Medulla oblongata (tissue), 1 donor: ENCODE measurements around the gene BLTP3B.

Experiments used
- DNase-seq: peaks from one replicate; pipeline ENCODE4 v3.0.0-alpha.2; 2015; ENCODE audit errors: extremely low spot score

Gene BLTP3B

GRCh38 chr12:100159391-100160104, 16.9 kb upstream of the BLTP3B start:
- no peak for DNase-seq

GRCh38 chr12:100158535-100158934, 15.9 kb upstream of the BLTP3B start:
- DNase-seq: no peak

GRCh38 chr12:100157427-100157821, 14.8 kb upstream of the BLTP3B start:
- no peak for DNase-seq

DNA sequence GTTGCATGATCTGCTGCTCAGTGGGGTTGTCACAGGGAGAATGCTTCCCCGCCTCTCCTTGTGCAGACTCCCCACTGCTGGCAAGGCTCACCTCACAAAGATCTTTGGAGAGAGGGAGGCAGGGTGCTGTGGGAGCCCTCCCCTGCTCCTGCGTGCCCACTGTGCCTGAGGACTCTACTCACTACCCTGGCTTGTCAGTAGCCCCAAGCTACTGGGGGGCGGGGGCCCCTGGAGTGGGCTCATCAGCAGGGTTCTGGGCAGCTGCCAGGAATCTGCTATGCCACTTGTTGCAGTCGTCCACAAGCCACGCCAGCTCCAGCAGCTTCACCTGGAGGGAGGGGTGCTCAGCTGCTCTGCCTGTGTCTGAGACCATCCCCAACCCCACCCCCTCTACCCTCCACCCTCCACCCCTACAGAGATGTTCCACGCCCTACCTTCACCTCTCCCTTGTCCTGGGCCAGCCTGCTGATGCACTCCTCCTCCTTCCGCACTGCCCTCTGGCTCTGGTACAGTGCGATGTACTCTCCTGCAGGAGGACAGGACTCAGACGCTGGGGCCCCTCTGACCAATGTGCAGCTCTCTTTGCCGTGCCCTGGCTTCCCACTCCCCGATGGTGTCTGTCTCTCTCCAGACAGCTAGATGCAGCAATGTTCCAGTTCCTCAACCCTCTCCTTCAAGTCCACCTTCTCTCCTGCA, 14.2 kb upstream of the BLTP3B start:
- DNase-seq: no peak

GRCh38 chr12:100154474-100155247, 12.0 kb upstream of the BLTP3B start:
- DNase-seq: peak; percentile 33

- DNase-seq: no peak
These were observed 10.5 kb upstream of the BLTP3B start for GRCh38 chr12:100153131-100153530.

GRCh38 chr12:100151769-100152168, 9.1 kb upstream of the BLTP3B start:
- DNase-seq: no peak

GRCh38 chr12:100146252-100146651, 3.6 kb upstream of the BLTP3B start:
- DNase-seq: no peak

GRCh38 chr12:100145643-100146042, 3.0 kb upstream of the BLTP3B start:
- DNase-seq: no peak

- peak; percentile 60 for DNase-seq
These were observed 450 bp downstream of the BLTP3B start for GRCh38 chr12:100141998-100142850.

DNA sequence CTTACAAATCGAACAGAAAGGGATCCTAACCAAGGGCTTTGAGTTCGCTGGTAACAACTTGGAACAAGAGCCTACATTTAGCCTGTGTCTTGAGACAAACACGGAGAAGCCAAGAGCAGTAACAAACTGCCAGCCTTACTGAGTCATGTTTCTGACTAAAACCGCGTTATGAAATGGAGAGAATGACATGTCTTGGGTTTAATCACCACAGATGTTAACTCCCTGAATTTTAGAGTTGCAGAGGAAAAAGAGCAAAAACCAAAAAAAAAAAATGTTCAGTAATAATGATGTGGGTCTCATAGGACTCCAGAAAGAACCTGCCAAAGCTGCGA, 1.0 kb downstream of the BLTP3B start:
- DNase-seq: peak; percentile 64

DNA sequence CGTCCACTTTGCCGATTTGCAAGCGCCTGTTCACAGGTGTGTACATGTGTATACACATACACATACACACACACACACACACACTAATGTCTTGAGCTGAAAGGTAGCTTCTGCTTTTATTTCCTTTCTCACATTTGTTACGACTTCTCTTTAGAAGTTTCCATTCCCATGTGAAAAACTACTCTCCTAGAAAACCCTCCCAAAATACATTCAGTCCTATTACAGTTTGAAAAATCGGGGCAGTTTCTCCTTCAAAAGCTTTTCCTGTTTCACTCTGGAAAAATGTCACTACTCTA, 3.9 kb downstream of the BLTP3B start:
- DNase-seq: peak; percentile 43

DNA sequence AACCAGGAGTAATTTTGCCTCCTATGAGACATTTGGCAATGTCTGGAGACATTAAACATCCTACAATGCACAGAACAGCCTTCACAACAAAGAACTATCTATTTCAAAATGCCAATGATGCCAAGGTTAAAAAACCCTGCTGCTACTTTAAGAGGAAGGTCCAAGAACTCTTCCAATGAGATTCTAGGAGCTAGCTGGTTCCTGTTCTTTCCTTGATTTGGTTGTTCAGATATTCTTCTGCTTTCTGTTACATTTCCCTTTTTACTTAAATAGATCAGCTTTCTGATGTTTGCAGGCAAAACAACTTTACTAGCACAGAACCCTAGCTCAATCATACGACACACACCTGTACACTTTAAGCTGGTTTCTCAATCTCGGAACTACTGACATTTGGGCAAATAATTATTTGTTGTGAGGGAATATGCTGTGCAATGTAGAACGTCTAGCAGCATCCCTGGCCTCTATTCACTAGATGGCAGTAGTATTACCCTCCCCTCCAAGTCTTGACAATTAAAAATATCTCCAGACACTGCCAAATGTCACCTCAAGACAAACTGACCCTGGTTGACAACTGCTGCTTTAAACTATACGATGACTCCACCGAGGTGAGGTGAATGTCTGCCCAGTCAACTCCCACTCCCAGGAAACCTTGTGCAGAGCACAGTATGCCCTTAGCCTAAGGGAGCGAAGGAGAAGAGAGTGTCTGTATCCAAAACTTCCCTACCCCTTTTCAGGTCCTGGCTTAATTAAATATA, 4.4 kb downstream of the BLTP3B start:
- peak; percentile 72 for DNase-seq

DNA sequence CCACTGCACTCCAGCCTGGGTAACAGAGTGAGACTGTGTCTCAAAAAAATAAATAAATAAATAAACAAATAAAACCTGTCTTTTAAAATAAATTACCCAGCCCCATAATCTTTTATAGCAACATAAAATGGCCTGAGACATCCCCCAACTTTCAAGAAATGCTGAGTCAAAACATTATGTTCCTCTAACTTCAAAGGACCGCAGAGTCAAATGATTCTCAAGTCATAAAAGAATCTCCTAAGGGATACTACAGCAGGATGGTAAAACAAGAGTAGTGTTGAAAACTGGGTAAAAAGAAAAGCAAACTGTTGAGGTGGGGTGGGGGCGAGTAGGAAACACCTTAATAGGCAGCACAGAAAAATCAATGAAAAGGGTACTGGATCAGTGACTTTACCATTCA, 9.5 kb downstream of the BLTP3B start:
- DNase-seq: no peak

DNA sequence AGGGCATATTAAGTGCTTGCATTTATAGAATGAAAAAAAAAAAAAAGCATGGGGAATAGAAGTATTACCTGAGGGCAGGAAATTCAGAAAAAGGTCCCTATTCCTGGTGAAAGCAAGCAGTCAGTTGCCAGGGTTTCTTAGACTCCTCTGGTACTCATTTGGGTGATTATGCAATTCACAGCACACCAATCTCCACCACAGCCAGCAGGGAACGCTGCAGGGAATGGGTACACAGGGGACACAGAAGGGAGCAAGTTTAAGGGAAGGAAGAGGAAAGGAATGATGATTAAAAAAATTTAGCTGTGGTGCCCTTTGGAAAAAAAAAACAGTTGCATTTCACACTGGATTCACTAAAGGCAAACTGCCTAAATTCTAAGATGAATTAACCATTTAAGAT, 14.2 kb downstream of the BLTP3B start:
- DNase-seq: peak; percentile 70

GRCh38 chr12:100127766-100128511, 14.7 kb downstream of the BLTP3B start:
- DNase-seq: no peak

DNA sequence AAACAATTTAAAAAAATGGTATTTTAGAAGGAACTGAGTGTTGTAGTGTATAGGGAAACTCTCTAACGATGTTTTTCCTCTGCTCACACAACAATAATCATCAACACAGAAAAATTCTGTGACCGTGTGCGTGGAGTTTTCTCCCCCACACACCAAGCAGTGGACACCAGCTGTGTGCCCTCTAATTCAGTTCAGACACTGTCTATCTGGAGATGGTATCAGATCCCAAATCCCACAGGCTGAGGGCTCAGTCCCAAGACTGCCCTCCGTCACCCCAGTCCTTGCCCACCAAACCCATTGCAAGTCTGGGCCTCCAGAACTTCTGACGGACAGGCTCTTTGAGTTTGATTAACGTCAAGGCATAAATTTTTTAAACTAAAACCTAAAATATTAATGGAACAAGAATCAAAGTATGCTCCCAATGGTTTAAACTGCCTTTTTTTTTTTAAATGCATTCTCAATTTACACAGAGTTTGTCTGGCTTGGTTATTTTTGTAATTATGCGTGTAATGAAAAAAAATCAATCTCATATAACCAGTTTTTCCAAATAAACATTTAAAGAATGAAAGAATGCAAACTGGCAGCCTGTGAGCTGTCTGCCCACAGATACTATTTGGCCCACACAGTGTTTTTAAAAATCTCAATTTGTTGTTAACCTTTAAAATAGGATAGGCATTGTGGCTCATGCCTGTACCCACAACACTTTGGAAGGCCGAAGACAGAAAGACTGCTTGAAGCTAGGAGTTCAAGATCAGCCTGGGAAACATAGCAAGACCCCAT, 19.2 kb downstream of the BLTP3B start:
- DNase-seq: no peak

DNA sequence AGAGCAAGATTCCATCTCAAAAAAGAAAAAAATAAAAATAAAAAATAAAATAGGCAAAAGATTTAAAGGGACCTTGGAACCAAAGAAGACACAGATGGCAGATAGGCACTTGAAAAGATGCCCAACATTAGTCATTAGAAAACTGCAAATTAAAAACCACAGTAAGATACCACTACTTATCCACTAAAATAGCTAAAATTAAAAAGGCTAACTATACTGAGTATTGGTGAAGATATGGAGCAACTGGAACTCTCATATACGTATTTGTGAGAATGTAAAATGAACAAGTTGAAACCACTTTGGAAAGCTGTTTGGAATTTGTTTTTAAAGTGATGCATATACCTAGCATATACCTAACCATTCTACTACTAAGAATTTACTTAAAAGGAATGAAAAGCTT, 22.3 kb downstream of the BLTP3B start:
- no peak for DNase-seq

DNA sequence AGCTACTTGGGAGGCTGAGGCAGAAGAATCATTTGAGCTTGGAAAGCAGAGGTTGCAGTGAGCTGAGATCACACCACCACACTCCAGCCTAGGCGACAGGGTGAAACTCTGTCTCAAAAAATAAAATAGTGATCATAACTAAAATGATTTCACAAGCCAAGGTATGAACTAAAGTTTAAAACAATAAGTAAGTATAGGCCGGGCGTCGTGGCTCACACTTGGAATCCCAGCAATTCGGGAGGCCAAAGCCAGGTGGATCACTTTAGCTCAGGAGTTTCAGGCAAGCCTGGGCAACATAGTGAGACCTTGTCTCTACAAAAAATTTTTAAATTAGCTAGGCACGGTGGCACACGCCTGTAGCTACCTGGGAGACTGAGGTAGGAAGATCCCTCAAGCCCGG, 27.4 kb downstream of the BLTP3B start:
- no peak for DNase-seq

DNA sequence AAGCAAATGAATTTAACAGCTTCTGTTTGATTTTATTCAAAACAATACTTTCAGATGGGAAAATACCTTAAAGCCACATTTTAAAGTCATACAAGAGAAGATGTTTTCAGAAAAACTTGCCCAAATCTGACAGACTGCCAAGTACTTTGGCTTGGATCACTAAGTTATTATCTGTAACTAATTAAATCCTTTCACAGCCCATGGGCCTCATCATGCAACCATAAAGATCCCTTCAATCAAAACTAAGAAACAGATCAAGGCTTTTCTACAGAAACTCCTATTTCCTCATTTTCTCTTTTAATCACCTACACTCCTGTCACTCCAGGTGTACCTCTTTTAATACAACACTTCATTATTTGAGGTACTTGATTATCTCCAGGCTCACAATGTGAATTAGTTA, 28.1 kb downstream of the BLTP3B start:
- no peak for DNase-seq
